Panc1 (cell line): ENCODE data around the gene HLA-A. TPM values are rescaled to one million over a fixed set of nuclear protein-coding genes. Genes with fewer than 3 reads are reported as not detected.

Experiments used
- ATAC-seq: fragments of 200-7000 bp; cut with Tn5 transposase; 2 replicates; pipeline ENCODE4 v1.9.1; 2020; ENCODE audit warnings: mild to moderate bottlenecking, moderate library complexity
- BruUV-seq: library from RNA; stranded (reverse); fragments of 400-500 nt; replicated peaks from 2 replicates; lab custom pipeline; 2021; lab: Mats Ljungman, UMichigan
- CTCF ChIA-PET: fragments of 300-600 bp; sonication (Branson Sonifier 250); formaldehyde crosslinking; loops from one replicate; lab custom pipeline; 2022; ENCODE audit warnings: antibody characterized with exemption; lab: Charles Lee
- POLR2A ChIA-PET: fragments of 300-600 bp; sonication (Branson Sonifier 250); formaldehyde crosslinking; loops from one replicate; lab custom pipeline; 2022; ENCODE audit warnings: antibody characterized with exemption; lab: Charles Lee
- DNase-seq: peaks from one replicate; pipeline ENCODE4 v3.0.0-alpha.2; 2010; ENCODE audit warnings: low read depth, low spot score
- H3K27ac ChIP-seq: 2 replicates; pipeline ENCODE4 v1.5.1; 2011; ENCODE audit warnings: mild to moderate bottlenecking, low read length, inconsistent platforms
- H3K27me3 ChIP-seq: fragments of 200-500 bp; sonication (Bioruptor generic); 2 replicates; pipeline ENCODE4 v1.6.0; 2014; ENCODE audit warnings: low read length, inconsistent platforms; ENCODE audit not compliant: control insufficient read depth, insufficient read depth
- H3K36me3 ChIP-seq: fragments of 200-500 bp; sonication (Bioruptor generic); 2 replicates; pipeline ENCODE4 v1.5.1; 2014; ENCODE audit warnings: inconsistent platforms, mild to moderate bottlenecking, low read length, moderate library complexity; ENCODE audit not compliant: control insufficient read depth, insufficient read depth
- H3K4me1 ChIP-seq: 2 replicates; pipeline ENCODE4 v1.5.1; 2011; ENCODE audit warnings: inconsistent platforms, mild to moderate bottlenecking, low read length, moderate library complexity; ENCODE audit not compliant: control insufficient read depth, insufficient read depth
- H3K4me3 ChIP-seq, 2 experiments: 2 replicates each; pipeline ENCODE4 v1.5.1; 2011 to 2012; ENCODE audit warnings: low read depth in 2 of 2, low read length in 2 of 2, mild to moderate bottlenecking in 2 of 2, inconsistent platforms in 1 of 2, moderate library complexity in 1 of 2
- H3K9me3 ChIP-seq: fragments of 200-500 bp; sonication (Bioruptor generic); 2 replicates; pipeline ENCODE4 v1.5.1; 2014; ENCODE audit warnings: low read depth, mild to moderate bottlenecking, inconsistent platforms, low read length, moderate library complexity; ENCODE audit not compliant: control insufficient read depth, insufficient read depth
- CTCF ChIP-seq: fragments of 450-650 bp; IDR thresholded peaks from 2 replicates; pipeline ENCODE4 v1.5.1; 2017; ENCODE audit warnings: mild to moderate bottlenecking
- POLR2AphosphoS5 ChIP-seq: IDR thresholded peaks from 2 replicates; pipeline ENCODE4 v1.6.1; 2012; ENCODE audit warnings: mild to moderate bottlenecking, low read depth, low read length, moderate library complexity
- REST ChIP-seq, 2 experiments: IDR thresholded peaks; 2 replicates each; pipeline ENCODE4 v1.6.1; 2011 to 2012; ENCODE audit warnings: low read depth in 2 of 2, control low read depth in 1 of 2, low read length in 1 of 2, mild to moderate bottlenecking in 1 of 2, moderate library complexity in 1 of 2; ENCODE audit not compliant: insufficient read depth in 1 of 2
- SIN3A ChIP-seq: IDR thresholded peaks from 2 replicates; pipeline ENCODE4 v1.6.1; 2012; ENCODE audit warnings: low read depth, mild to moderate bottlenecking, low read length, moderate library complexity, borderline replicate concordance; ENCODE audit not compliant: insufficient read depth
- TCF7L2 ChIP-seq: IDR thresholded peaks from 2 replicates; pipeline ENCODE4 v1.6.1; 2011; ENCODE audit warnings: mild to moderate bottlenecking, low read depth, low read length, inconsistent platforms
- in situ Hi-C: cut with HindIII; loops from 2 replicates; pipeline ENCODE4 v1.10.0; 2016; ENCODE audit warnings: low sequenced_read_pairs, low pct_unique_long_range_greater_than_20kb
- intact Hi-C: fragments of 100-400 bp; cut with micrococcal nuclease; formaldehyde crosslinking; loops from one replicate; pipeline ENCODE4 v1.10.0; 2022; ENCODE audit not compliant: unreplicated experiment
- total RNA-seq: library from RNA; stranded (reverse); gene quantifications from one replicate; pipeline ENCODE4 v1.2.1, GENCODE V29; 2021; ENCODE audit not compliant: unreplicated experiment

Gene HLA-A
- total RNA-seq, 1 experiment from 2014 or later = 397 TPM

DNA sequence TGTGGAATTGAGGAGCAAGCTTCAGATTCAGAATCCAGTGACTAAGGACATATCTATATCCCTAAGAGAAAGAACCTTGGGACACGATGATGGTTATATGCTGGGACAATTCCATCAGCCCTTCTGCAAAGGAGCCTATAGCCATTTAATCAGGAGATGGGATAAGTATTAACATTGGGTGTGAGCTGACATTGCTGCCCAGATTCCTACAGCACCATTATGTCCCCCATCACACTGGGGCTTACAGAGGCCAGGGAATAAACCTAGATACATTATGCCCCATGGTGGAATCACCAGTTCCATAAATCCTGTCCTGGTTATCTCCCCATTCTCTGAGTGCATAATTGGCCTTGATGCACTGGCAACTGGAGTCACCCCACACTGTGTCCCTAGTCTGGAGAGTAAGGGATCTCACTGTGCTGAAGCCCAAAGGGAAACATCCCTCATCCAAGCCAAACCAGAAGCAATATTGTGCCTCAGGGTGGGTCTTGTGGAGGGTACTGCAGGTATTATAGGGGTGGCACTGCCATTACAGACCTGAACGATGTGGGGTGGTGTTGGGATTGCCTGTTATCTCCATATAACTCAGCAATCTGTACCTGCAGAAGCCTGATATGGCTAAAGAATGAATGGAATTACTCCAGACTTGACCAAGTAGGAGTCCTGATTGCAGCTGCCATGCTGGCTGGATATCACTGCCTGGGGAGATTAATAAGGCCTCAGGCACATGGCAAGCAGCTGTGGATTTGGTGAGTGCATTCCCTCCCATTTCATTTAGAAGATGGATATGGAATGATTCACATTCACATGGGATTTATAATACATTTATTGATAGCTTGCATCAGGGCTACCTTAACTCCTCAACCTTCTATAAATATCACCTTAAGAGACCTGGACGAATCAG lies 5.0 kb downstream of the HLA-A start:
- no peak for TF ChIP-seq REST (IDR thresholded peaks at IDR 0.05; ENCODE audit: insufficient read depth in 1 of 2, low read depth in 2 of 2, low read length in 1 of 2)
- no peak for TF ChIP-seq SIN3A
- TF ChIP-seq TCF7L2 = no peak
- no peak for TF ChIP-seq CTCF
- TF ChIP-seq POLR2AphosphoS5 = no peak
- BruUV-seq = no TSS peak
- POLR2A ChIA-PET = no interaction called here
- no peak for ATAC-seq
- in situ Hi-C loops (no loop called here), intact Hi-C loops (no loop called here)
- no peak overlapping the region for H3K4me3 ChIP-seq
- no peak overlapping the region for H3K27ac ChIP-seq
- no peaks in the 10 kb centered on the region for H3K27me3 ChIP-seq
- H3K9me3 ChIP-seq = no peaks in the 10 kb centered on the region
- CTCF ChIA-PET = interaction anchor here (0.7 to 1.0 kb wide), 2 partner anchors 20 to 198 kb away, joined by 3 to 4 read pairs; no protein-coding TSS in a partner anchor
- H3K4me1 ChIP-seq = no peaks in the 10 kb centered on the region; the same call in 1 of the 2 replicates
- DNase-seq = no peak
- H3K36me3 ChIP-seq = no peaks in the 10 kb centered on the region

DNA sequence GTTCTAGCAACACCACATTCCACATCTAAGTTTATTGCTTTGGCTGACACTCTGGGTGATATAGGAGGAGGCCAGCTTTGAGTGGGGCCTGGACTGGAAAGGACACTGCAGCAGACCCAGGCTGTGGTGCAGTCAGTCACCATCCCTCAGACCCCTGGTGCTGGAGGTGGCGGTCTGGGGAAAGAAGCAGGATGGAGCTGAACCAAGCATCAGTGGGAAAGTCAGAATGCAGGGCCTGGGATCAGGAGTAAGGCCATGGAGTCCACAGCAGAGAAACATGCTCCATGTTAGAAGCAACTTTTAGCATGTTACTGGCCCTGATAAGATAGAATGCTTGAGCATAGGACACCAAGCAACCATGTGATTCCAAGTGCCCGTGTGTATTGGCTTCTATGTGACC lies 5.9 kb downstream of the HLA-A start:
- no peak overlapping the region for H3K27ac ChIP-seq
- BruUV-seq = no TSS peak
- in situ Hi-C loops = no loop called here
- POLR2A ChIA-PET = no interaction called here
- ATAC-seq (no peak), DNase-seq (no peak)
- intact Hi-C loops = no loop called here
- no peaks in the 10 kb centered on the region for H3K27me3 ChIP-seq
- no peaks in the 10 kb centered on the region for H3K36me3 ChIP-seq
- no peaks in the 10 kb centered on the region for H3K9me3 ChIP-seq
- no peaks in the 10 kb centered on the region; the same call in 1 of the 2 replicates for H3K4me1 ChIP-seq
- CTCF ChIA-PET = interaction anchor here (1.0 kb wide), 1 partner anchor 19 kb away, joined by 3 read pairs; no protein-coding TSS in a partner anchor
- no peak for TF ChIP-seq CTCF
- TF ChIP-seq TCF7L2 = no peak
- TF ChIP-seq POLR2AphosphoS5 = no peak
- no peak for TF ChIP-seq SIN3A
- no peak for TF ChIP-seq REST (IDR thresholded peaks at IDR 0.05; ENCODE audit: insufficient read depth in 1 of 2, low read depth in 2 of 2, low read length in 1 of 2)
- no peak overlapping the region for H3K4me3 ChIP-seq
